NCI-H526 treated with DMSO at 0.1 percent for 48 hours (cell line): ENCODE measurements around the gene XPO4.

Experiments used
- DNase-seq: peaks from one replicate; lab custom pipeline; 2025; lab: John Stamatoyannopoulos, UW

The XPO4 gene

GRCh38 chr13:20728579-20729311, 173.8 kb downstream of the XPO4 start:
- DNase-seq = no peak

GRCh38 chr13:20727856-20728255, 174.7 kb downstream of the XPO4 start:
- DNase-seq = no peak
